Breast epithelium (tissue), 4 donors: Measurements from ENCODE around the gene CHCHD10. TPM values are rescaled to one million over a fixed set of nuclear protein-coding genes. Genes with fewer than 3 reads are reported as not detected.

Source experiments
- DNase-seq, 2 donors: peaks; one replicate each; pipeline ENCODE4 v3.0.0-alpha.2; 2019; ENCODE audit warnings: low spot score in 2 of 2
- H3K27ac ChIP-seq, 2 donors: fragments of 200-600 bp; sonication (generic) in 1 of 2; one replicate each; pipeline ENCODE4 v1.5.1; 2016 to 2019; ENCODE audit warnings: mild to moderate bottlenecking in 1 of 2
- H3K27me3 ChIP-seq, 2 donors: fragments of 200-600 bp; sonication (generic) in 1 of 2; one replicate each; pipeline versions ENCODE4 v1.5.1 to v1.6.0; 2017 to 2019; ENCODE audit warnings: control low read depth in 1 of 2, mild to moderate bottlenecking in 1 of 2
- H3K36me3 ChIP-seq: fragments of 200-600 bp; one replicate; pipeline ENCODE4 v1.5.1; 2019
- H3K4me1 ChIP-seq, 2 donors: fragments of 200-600 bp; sonication (generic); one replicate each; pipeline ENCODE4 v1.5.1; 2016 to 2019; ENCODE audit warnings: control low read depth in 1 of 2
- H3K4me3 ChIP-seq, 3 donors: fragments of 200-600 bp; sonication (generic); 1 replicate in 2 of 3; 2 replicates in 1 of 3; pipeline ENCODE4 v1.5.1; 2016 to 2019; ENCODE audit warnings: mild to moderate bottlenecking in 3 of 3, moderate library complexity in 2 of 3
- H3K9me3 ChIP-seq, 2 donors: fragments of 200-600 bp; sonication (generic) in 1 of 2; one replicate each; pipeline ENCODE4 v1.5.1; 2016 to 2019; ENCODE audit warnings: control low read depth in 1 of 2
- POLR2A ChIP-seq: fragments of 450-650 bp; IDR thresholded peaks from one replicate; pipeline ENCODE4 v1.6.1; 2016; ENCODE audit warnings: antibody characterized with exemption, mild to moderate bottlenecking, moderate library complexity
- POLR2AphosphoS5 ChIP-seq, 3 donors: sonication (generic); formaldehyde crosslinking; IDR thresholded peaks; one replicate each; pipeline ENCODE4 v1.6.1; 2017; ENCODE audit warnings: antibody characterized with exemption in 3 of 3
- intact Hi-C: fragments of 100-400 bp; cut with DNase I; formaldehyde crosslinking; loops from one replicate; pipeline ENCODE4 v1.15.1; 2023; ENCODE audit warnings: low total_unique reads
- total RNA-seq, 3 donors: library from RNA; depleted of rRNA; stranded (reverse); fragments of >200 nt; gene quantifications; one replicate each; pipeline ENCODE4 v1.1.0, GENCODE V29; 2016
- TF ChIP-seq, protein P1 (sequence below), 3 donors: fragments of 450-650 bp; IDR thresholded peaks; one replicate each; pipeline ENCODE4 v1.5.1; 2016 to 2017; ENCODE audit warnings: antibody characterized with exemption in 3 of 3, mild to moderate bottlenecking in 3 of 3, moderate library complexity in 3 of 3

CHCHD10 gene
- total RNA-seq, 3 donors from 2014 or later = 5.6 to 22.8 (median 21.4) TPM

DNA sequence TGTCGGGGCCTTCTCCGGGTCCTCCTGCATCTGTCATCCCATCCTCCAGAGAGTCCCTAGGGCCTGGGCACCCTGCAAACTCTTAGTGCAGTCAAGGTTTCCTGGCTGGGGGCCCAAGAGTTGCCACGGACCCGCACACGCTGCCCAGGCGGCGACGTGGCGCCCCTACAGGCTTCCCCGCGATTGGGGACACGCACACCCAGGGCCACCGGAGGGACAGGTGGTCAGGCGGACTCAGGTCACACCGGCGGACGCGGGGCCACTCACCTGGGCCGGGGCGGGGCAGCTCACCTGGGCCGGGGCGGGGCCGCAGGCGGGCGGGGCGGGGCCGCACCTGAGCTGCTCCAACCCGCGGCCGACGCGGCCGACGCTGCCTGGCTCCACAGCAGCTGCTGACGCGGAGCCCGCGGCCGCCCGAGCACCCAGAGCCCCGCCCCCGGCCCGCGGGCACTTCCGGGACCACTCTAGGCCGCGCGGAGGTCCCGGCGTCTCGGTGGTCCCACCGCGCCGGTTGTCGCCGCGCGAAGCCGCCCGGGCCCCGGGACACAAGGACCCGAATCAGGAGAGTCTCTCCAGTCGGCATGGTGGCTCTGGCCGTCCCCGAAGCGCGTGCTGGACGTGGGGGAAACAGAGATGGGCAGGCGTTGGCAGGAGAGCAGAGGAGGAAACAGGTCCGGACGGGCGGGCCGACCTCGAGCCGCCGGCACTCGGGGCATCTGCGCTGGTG is 16.9 kb downstream of the CHCHD10 start, which contains the start of gene ZNF70:
Gene ZNF70, minus strand, starts transcription at position 399 of the 727 bp plus-strand sequence. CDS start 5,972 bp downstream, outside the sequence.
- TF ChIP-seq POLR2AphosphoS5 (IDR thresholded peaks at IDR 0.05) (peak; percentile 58 to 78 (median 72)), POLR2A (no peak)
- intact Hi-C loops = no loop called here
- Histone ChIP-seq H3K27me3 (no peaks in the 10 kb centered on the region), H3K9me3 (no peaks in the 10 kb centered on the region), H3K27ac (peak within 1 kb of the TSS; percentile 95), H3K4me3 (peak within 1 kb of the TSS; percentile 64 to 83 (median 73)), H3K4me1 (no peaks in the 10 kb centered on the region), H3K36me3 (no peaks in the 10 kb centered on the region)
- peak; percentile 85 to 88 for DNase-seq

DNA sequence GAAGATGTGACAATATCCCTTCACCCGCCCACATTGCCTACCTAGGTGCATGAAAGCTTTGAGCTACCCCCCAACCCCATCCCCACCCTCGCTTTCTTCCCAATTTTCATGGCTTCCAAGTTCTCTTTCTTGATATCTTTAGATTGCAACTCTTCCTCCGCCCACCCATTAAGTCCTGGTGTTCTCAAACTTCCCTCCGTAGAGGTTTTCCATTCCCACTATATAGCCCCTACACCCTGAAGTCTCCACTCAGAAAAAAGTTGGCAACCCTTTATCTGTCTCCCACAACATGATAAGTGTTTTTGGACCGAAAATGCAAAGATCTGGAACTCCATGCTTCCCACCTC is 17.4 kb downstream of the CHCHD10 start:
- Histone ChIP-seq H3K27me3 (no peaks in the 10 kb centered on the region), H3K36me3 (no peaks in the 10 kb centered on the region), H3K9me3 (no peaks in the 10 kb centered on the region), H3K4me3 (peak overlapping the region; percentile 64 to 83 (median 73)), H3K4me1 (no peaks in the 10 kb centered on the region), H3K27ac (peak overlapping the region; percentile 95)
- DNase-seq = no peak
- intact Hi-C loops = no loop called here
- TF ChIP-seq POLR2A = no peak
- no peak for TF ChIP-seq POLR2AphosphoS5 (IDR thresholded peaks at IDR 0.05)
- TF ChIP-seq, protein P1, sequence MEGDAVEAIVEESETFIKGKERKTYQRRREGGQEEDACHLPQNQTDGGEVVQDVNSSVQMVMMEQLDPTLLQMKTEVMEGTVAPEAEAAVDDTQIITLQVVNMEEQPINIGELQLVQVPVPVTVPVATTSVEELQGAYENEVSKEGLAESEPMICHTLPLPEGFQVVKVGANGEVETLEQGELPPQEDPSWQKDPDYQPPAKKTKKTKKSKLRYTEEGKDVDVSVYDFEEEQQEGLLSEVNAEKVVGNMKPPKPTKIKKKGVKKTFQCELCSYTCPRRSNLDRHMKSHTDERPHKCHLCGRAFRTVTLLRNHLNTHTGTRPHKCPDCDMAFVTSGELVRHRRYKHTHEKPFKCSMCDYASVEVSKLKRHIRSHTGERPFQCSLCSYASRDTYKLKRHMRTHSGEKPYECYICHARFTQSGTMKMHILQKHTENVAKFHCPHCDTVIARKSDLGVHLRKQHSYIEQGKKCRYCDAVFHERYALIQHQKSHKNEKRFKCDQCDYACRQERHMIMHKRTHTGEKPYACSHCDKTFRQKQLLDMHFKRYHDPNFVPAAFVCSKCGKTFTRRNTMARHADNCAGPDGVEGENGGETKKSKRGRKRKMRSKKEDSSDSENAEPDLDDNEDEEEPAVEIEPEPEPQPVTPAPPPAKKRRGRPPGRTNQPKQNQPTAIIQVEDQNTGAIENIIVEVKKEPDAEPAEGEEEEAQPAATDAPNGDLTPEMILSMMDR (IDR thresholded peaks at IDR 0.05) = no peak

DNA sequence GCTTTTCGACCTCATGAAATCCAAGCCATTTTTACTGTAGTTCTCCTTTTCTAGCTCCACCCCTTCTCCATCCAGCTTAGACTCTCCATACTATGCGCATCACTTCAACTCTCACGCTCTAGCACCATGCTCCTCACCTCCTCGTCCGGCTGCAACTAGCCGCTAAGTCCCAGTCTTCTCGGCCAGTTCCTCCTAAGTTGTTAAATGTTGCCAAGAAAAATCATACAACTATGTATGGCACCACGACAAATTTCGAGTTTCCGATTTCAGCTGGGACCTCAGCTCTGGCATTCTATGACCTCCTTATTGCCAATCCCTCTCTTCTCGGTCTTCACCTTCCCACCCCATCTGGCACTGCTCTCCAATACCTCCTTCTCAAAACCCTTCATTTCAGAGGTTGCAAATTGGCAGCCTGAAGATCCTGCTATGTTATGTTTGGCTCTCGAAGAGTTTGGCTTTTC is 17.9 kb downstream of the CHCHD10 start:
- Histone ChIP-seq H3K36me3 (no peaks in the 10 kb centered on the region), H3K27me3 (no peaks in the 10 kb centered on the region), H3K27ac (peak overlapping the region; percentile 95), H3K4me3 (peak overlapping the region; percentile 64 to 83 (median 73)), H3K4me1 (no peaks in the 10 kb centered on the region), H3K9me3 (no peaks in the 10 kb centered on the region)
- no peak for DNase-seq
- intact Hi-C loops = no loop called here
- no peak for TF ChIP-seq POLR2AphosphoS5 (IDR thresholded peaks at IDR 0.05)
- TF ChIP-seq, protein P1 (IDR thresholded peaks at IDR 0.05) = no peak
- TF ChIP-seq POLR2A = no peak

DNA sequence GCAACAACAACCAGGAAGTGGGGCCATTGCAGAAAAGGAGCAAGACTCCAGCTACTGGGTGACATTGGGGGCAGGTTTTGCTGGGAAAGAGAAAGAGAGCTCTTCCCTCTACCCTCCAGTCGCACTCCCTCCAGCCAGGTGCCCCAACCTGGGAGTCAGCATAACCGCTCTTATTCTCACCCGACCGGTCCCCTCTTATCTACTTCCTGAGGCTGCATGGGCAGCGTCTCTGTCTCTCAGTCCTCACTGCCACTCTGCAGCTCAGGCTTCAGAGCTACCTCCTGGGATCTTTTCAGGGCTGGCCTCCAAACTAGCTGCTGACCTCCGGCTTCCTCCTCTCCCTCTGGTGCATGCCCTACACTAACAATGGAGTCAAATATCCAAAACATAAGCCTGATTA is 22.0 kb downstream of the CHCHD10 start:
- Histone ChIP-seq H3K27me3 (no peaks in the 10 kb centered on the region), H3K36me3 (peaks cover 5% of the 10 kb centered on the region), H3K9me3 (no peaks in the 10 kb centered on the region), H3K4me1 (no peaks in the 10 kb centered on the region), H3K27ac (no peak overlapping the region), H3K4me3 (no peak overlapping the region)
- intact Hi-C loops = no loop called here
- DNase-seq = no peak
- TF ChIP-seq, protein P1 (IDR thresholded peaks at IDR 0.05) = no peak
- TF ChIP-seq POLR2AphosphoS5 (IDR thresholded peaks at IDR 0.05) (no peak), POLR2A (no peak)

DNA sequence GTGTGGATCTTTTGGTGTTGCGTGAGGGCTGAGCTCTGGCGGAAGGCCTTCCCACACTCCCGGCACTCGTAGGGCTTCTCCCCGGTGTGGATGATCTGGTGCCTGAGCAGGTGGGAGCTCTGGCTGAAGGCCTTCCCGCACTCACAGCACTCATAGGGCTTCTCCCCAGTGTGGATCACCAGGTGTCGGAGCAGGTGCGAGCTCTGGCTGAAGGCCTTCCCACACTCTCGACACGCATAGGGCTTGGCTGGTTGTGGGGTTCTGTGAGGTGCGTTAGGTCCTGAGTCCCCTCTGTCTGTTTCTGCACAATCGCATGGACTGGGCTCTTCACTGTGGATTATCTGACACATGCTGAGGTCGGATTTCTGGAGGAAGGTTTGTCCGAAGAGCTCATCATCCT is 23.3 kb downstream of the CHCHD10 start:
- DNase-seq = no peak
- no peak overlapping the region for H3K27ac ChIP-seq
- no peaks in the 10 kb centered on the region for H3K27me3 ChIP-seq
- no peaks in the 10 kb centered on the region for H3K4me1 ChIP-seq
- no peak for TF ChIP-seq POLR2AphosphoS5 (IDR thresholded peaks at IDR 0.05)
- TF ChIP-seq, protein P1 (IDR thresholded peaks at IDR 0.05) = no peak
- TF ChIP-seq POLR2A = no peak
- H3K4me3 ChIP-seq = no peak overlapping the region
- intact Hi-C loops = no loop called here
- H3K36me3 ChIP-seq = peaks cover 5% of the 10 kb centered on the region
- no peaks in the 10 kb centered on the region for H3K9me3 ChIP-seq
